GM12878 (cell line): ENCODE results near the gene WDR64.

Experiments
- ATF3 ChIP-seq: IDR thresholded peaks from 2 replicates; pipeline ENCODE4 v1.6.1; 2011; ENCODE audit warnings: low read depth, mild to moderate bottlenecking, low read length, moderate library complexity, borderline replicate concordance; ENCODE audit errors: extremely low read depth
- BRCA1 ChIP-seq: IDR thresholded peaks from 2 replicates; pipeline ENCODE4 v1.6.1; 2011; ENCODE audit warnings: low read depth, low read length, improper control_type of control experiment
- CTCF ChIP-seq, 3 experiments: IDR thresholded peaks in 2 of 3; conservative IDR thresholded peaks in 1 of 3; 2 replicates each; pipeline ENCODE4 v1.5.1; 2011; ENCODE audit warnings: low read depth in 3 of 3, low read length in 3 of 3, mild to moderate bottlenecking in 3 of 3, control low read depth in 2 of 3, moderate library complexity in 2 of 3, inconsistent platforms in 1 of 3, mixed read lengths in 1 of 3; ENCODE audit not compliant: control insufficient read depth in 2 of 3, insufficient read depth in 1 of 3; ENCODE audit errors: extremely low read depth in 1 of 3
- EP300 ChIP-seq, 2 experiments: fragments of 150-350 bp in 1 of 2; IDR thresholded peaks; 2 replicates each; pipeline ENCODE4 v1.6.1; 2011 to 2012; ENCODE audit warnings: low read depth in 2 of 2, low read length in 2 of 2, borderline replicate concordance in 1 of 2, improper control_type of control experiment in 1 of 2, inconsistent platforms in 1 of 2; ENCODE audit not compliant: control insufficient read depth in 1 of 2
- FOS ChIP-seq: IDR thresholded peaks from 3 replicates; pipeline ENCODE4 v1.6.1; 2011; ENCODE audit warnings: borderline replicate concordance; ENCODE audit not compliant: insufficient read length; ENCODE audit errors: extremely low read depth
- HCFC1 ChIP-seq: fragments of 150-350 bp; IDR thresholded peaks from 2 replicates; pipeline ENCODE4 v1.6.1; 2014; ENCODE audit warnings: low read length
- NFXL1 ChIP-seq: fragments of 450-650 bp; IDR thresholded peaks from 2 replicates; pipeline ENCODE4 v1.6.1; 2017; ENCODE audit warnings: antibody characterized with exemption, mild to moderate bottlenecking, borderline replicate concordance
- PKNOX1 ChIP-seq: fragments of 450-650 bp; IDR thresholded peaks from 2 replicates; pipeline ENCODE4 v1.6.1; 2016; ENCODE audit warnings: mild to moderate bottlenecking
- POLR2A ChIP-seq: IDR thresholded peaks from 2 replicates; pipeline ENCODE4 v1.6.1; 2011; ENCODE audit warnings: low read depth, mild to moderate bottlenecking, low read length
- SIN3A ChIP-seq: IDR thresholded peaks from 2 replicates; pipeline ENCODE4 v1.6.1; 2012; ENCODE audit warnings: low read depth, low read length, improper control_type of control experiment
- SP1 ChIP-seq: IDR thresholded peaks from one replicate; pipeline ENCODE4 v1.6.1; 2011; ENCODE audit warnings: low read depth, low read length
- TCF3 ChIP-seq: IDR thresholded peaks from 2 replicates; pipeline ENCODE4 v1.6.1; 2012; ENCODE audit warnings: low read depth, mild to moderate bottlenecking, low read length, borderline replicate concordance; ENCODE audit not compliant: insufficient read depth
- ZNF622 ChIP-seq: fragments of 450-650 bp; IDR thresholded peaks from 2 replicates; pipeline ENCODE4 v1.6.1; 2017; ENCODE audit warnings: mild to moderate bottlenecking, inconsistent platforms
- ZZZ3 ChIP-seq: IDR thresholded peaks from 2 replicates; pipeline ENCODE4 v1.6.1; 2011; ENCODE audit warnings: low read depth; ENCODE audit not compliant: control insufficient read depth, insufficient read length

GRCh38 chr1:241762713-241763339 lies 110.7 kb downstream of the WDR64 start:
- TF ChIP-seq BRCA1 (no peak), CTCF (IDR thresholded peaks at IDR 0.05 in 2 of 3, conservative IDR thresholded peaks at IDR 0.05 in 1 of 3; ENCODE audit: control insufficient read depth in 2 of 3, extremely low read depth in 1 of 3, insufficient read depth in 1 of 3, low read depth in 3 of 3, low read length in 3 of 3) (no peak), SIN3A (no peak), NFXL1 (no peak), SP1 (no peak), ZNF622 (no peak), POLR2A (no peak), ATF3 (no peak), EP300 (IDR thresholded peaks at IDR 0.05; ENCODE audit: borderline replicate concordance in 1 of 2, control insufficient read depth in 1 of 2, low read depth in 2 of 2, low read length in 2 of 2) (no peak), ZZZ3 (no peak), HCFC1 (no peak), FOS (no peak), TCF3 (no peak), PKNOX1 (no peak)
